Progenitor cell of endocrine pancreas (in vitro differentiated cells): ENCODE data around the gene MPPED1. TPM values are rescaled to one million over a fixed set of nuclear protein-coding genes. Genes with fewer than 3 reads are reported as not detected.

Experiments
- DNase-seq: peaks from one replicate; pipeline ENCODE4 v3.0.0; 2021; ENCODE audit warnings: low spot score; ENCODE audit not compliant: unreplicated experiment
- H3K27ac Mint-ChIP-seq: 2 replicates; pipeline ENCODE4 v1.8.0; 2021; ENCODE audit warnings: mild to moderate bottlenecking, moderate library complexity, mixed read lengths
- H3K27me3 Mint-ChIP-seq: 2 replicates; pipeline ENCODE4 v1.8.0; 2021; ENCODE audit warnings: mixed read lengths
- H3K36me3 Mint-ChIP-seq: 2 replicates; pipeline ENCODE4 v1.8.0; 2022; ENCODE audit warnings: mixed read lengths; ENCODE audit not compliant: insufficient read depth
- H3K4me1 Mint-ChIP-seq: 2 replicates; pipeline ENCODE4 v1.8.0; 2021; ENCODE audit warnings: low read depth, mixed read lengths
- H3K4me3 Mint-ChIP-seq: 2 replicates; pipeline ENCODE4 v1.8.0; 2021; ENCODE audit warnings: low read depth, mild to moderate bottlenecking, moderate library complexity, mixed read lengths
- H3K9me3 Mint-ChIP-seq: 2 replicates; pipeline ENCODE4 v1.8.0; 2021; ENCODE audit warnings: low read depth, mixed read lengths
- total RNA-seq: library from RNA; stranded (reverse); gene quantifications from 2 replicates; pipeline ENCODE4 v1.2.1, GENCODE V29; 2021
- TF ChIP-seq, protein P1 (sequence below): fragments of 200-600 bp; sonication (generic); IDR thresholded peaks from one replicate; pipeline ENCODE4 v1.5.0; 2021; ENCODE audit warnings: antibody characterized with exemption, mild to moderate bottlenecking; ENCODE audit not compliant: unreplicated experiment

Gene MPPED1
- total RNA-seq, 1 donor from 2014 or later = 0.96 TPM

DNA sequence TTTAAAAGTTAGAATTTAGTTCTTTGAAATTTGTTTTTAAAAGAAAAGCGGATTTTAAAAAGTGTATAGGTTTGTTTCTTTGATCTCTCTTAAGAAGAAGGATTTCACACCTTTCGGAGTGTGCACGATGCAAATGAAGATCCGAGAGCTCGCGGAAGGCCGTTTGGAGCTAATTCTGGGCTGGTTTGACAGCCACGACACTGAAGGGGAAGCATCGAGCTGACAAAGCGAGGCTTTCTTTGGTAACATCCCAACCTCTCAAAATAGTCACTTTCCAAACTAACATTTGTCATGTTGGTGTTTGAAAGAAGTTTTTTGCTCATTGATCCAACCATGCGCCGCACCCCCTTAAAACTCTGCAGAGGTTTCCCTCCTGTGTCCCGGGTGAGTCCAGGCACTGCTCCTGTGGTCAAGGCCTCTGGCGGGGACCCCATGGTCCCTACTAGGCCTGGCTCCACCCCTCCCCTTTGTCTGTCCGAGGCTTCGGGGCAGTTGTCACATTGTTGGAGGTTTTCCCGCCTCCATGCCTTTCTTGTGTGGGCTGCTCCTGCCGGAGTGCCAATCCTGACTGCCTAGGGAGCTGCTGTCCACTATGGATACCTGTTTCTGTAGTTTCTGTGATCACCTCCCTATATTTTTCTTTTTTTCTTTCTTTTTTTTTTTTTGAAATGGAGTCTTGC is 39.7 kb downstream of the MPPED1 start:
- H3K9me3 Mint-ChIP-seq = no peaks in the 10 kb centered on the region
- H3K4me1 Mint-ChIP-seq = no peaks in the 10 kb centered on the region
- H3K27me3 Mint-ChIP-seq = peaks cover 16% of the 10 kb centered on the region
- TF ChIP-seq, protein P1, sequence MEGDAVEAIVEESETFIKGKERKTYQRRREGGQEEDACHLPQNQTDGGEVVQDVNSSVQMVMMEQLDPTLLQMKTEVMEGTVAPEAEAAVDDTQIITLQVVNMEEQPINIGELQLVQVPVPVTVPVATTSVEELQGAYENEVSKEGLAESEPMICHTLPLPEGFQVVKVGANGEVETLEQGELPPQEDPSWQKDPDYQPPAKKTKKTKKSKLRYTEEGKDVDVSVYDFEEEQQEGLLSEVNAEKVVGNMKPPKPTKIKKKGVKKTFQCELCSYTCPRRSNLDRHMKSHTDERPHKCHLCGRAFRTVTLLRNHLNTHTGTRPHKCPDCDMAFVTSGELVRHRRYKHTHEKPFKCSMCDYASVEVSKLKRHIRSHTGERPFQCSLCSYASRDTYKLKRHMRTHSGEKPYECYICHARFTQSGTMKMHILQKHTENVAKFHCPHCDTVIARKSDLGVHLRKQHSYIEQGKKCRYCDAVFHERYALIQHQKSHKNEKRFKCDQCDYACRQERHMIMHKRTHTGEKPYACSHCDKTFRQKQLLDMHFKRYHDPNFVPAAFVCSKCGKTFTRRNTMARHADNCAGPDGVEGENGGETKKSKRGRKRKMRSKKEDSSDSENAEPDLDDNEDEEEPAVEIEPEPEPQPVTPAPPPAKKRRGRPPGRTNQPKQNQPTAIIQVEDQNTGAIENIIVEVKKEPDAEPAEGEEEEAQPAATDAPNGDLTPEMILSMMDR = no peak
- H3K27ac Mint-ChIP-seq = no peak overlapping the region
- DNase-seq = no peak
- no peaks in the 10 kb centered on the region for H3K36me3 Mint-ChIP-seq
- H3K4me3 Mint-ChIP-seq = no peak overlapping the region

DNA sequence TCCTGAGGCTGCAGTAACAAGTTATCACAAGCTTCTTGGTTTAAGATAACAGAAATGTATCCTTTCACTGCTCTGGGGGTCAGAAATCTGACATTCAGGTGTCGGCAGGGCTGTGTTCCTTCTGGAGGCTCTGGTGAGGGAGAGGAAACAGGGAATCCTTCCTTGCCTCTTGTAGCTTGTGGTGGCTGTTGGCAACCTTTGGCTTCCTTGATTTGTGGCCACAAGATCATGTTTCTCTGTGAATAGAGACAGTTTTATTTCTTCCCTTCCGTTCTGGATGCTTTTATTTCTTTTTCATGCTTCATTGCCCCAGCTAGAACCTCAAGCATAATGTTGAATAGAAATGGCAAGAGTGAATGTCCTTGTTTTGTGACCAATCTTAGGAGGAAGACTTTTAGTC is 44.0 kb downstream of the MPPED1 start:
- no peak for DNase-seq
- H3K36me3 Mint-ChIP-seq = no peaks in the 10 kb centered on the region
- no peak overlapping the region for H3K4me3 Mint-ChIP-seq
- no peaks in the 10 kb centered on the region for H3K4me1 Mint-ChIP-seq
- H3K9me3 Mint-ChIP-seq = peaks cover 4% of the 10 kb centered on the region
- peaks cover 14% of the 10 kb centered on the region for H3K27me3 Mint-ChIP-seq
- no peak overlapping the region for H3K27ac Mint-ChIP-seq
- TF ChIP-seq, protein P1 = no peak

DNA sequence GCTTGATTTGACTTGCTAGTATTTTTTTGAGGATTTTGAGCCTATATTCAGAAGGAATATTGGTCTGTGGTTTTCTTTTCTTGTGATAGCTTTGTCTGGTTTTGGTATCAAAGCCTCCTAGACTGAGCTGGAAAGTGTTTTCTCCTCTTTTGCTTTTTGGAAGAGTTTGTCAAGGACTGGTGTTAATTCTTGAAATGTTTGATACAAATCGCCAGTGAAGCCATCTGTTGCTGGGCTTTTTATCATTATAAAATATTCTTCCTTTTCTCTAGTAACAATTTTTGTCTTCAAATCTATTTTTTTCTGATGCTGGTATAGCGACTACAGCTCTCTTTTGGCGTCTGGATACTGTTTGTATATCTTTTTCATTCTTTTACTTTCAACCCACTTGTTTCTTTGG is 45.2 kb downstream of the MPPED1 start:
- TF ChIP-seq, protein P1 = no peak
- Mint-ChIP-seq H3K27me3 (peaks cover 11% of the 10 kb centered on the region), H3K36me3 (peaks cover 1% of the 10 kb centered on the region), H3K27ac (no peak overlapping the region), H3K4me3 (no peak overlapping the region), H3K9me3 (peaks cover 7% of the 10 kb centered on the region), H3K4me1 (no peaks in the 10 kb centered on the region)
- DNase-seq = no peak

DNA sequence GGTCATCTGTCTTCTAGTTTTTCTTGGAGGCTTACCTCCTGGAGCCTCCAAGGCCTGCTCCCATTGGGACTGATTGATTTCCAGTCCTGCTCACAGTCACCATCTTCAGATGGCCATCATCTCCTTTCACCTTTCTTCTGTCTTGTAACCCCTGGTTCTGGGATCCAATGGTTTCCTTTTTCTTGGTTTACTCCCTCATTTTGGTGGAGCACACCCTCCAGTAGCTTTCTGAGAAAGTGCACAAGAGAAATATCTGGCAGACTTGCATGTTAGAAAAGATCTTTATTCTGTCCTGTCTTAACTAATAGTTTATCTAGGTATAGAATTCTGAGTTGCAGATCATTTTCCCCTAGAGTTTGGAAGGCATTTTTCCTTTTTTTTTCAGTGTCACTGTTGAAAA is 50.9 kb downstream of the MPPED1 start:
- Mint-ChIP-seq H3K27ac (no peak overlapping the region), H3K36me3 (peaks cover 1% of the 10 kb centered on the region), H3K4me1 (no peaks in the 10 kb centered on the region), H3K9me3 (peaks cover 14% of the 10 kb centered on the region), H3K27me3 (peaks cover 18% of the 10 kb centered on the region), H3K4me3 (no peak overlapping the region)
- TF ChIP-seq, protein P1 = no peak
- no peak for DNase-seq

DNA sequence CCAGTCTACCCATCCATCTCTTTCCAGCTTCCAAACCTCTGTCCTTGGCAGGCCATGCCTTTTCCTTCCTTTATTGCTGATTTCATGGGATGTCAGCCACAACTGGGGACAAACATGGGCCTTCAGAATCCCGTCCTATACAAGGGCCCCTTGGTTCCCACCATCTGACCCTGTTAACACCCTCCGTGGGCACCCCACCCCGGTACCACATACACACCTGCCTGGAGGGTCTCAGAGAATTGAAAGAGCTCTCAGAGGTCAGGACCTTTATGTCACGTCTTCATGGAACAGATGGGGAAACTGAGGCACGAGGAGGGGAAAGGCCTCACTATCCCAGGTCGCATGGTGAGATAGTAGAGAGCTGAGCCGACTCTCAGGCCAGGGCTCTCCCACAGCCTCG is 53.0 kb downstream of the MPPED1 start:
- TF ChIP-seq, protein P1 = no peak
- H3K4me3 Mint-ChIP-seq = no peak overlapping the region
- H3K36me3 Mint-ChIP-seq = peaks cover 1% of the 10 kb centered on the region
- no peak overlapping the region for H3K27ac Mint-ChIP-seq
- peaks cover 34% of the 10 kb centered on the region for H3K27me3 Mint-ChIP-seq
- no peak for DNase-seq
- peaks cover 14% of the 10 kb centered on the region for H3K9me3 Mint-ChIP-seq
- H3K4me1 Mint-ChIP-seq = no peaks in the 10 kb centered on the region
